Jurkat, Clone E6-1 (cell line): ENCODE measurements around the gene FAAP20. TPM values are rescaled to one million over a fixed set of nuclear protein-coding genes. Genes with fewer than 3 reads are reported as not detected.

Experiments
- DNase-seq: peaks from one replicate; pipeline ENCODE4 v3.0.0-alpha.2; 2011; ENCODE audit warnings: low read depth, low spot score
- H3K4me3 ChIP-seq: 2 replicates; pipeline ENCODE4 v1.5.1; 2011; ENCODE audit warnings: mild to moderate bottlenecking, low read length, control low read depth, moderate library complexity
- polyA plus RNA-seq: library from polyadenylated mRNA; unstranded; fragments of >200 nt; gene quantifications from one replicate; pipeline ENCODE4 v1.2.1, GENCODE V29; 2012; ENCODE audit warnings: missing spikeins; ENCODE audit not compliant: insufficient read length, insufficient read depth

The FAAP20 gene, protein sequence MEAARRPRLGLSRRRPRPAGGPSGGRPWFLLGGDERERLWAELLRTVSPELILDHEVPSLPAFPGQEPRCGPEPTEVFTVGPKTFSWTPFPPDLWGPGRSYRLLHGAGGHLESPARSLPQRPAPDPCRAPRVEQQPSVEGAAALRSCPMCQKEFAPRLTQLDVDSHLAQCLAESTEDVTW
- 56.3 TPM for polyA plus RNA-seq

- peak within 1 kb of the TSS; percentile 57 for H3K4me3 ChIP-seq
- peak; percentile 32 for DNase-seq
Observed at GRCh38 chr1:2194319-2194897, at the start of gene FAAP20. Gene FAAP20, minus strand, starts transcription at chr1:2194772. Its CDS starts 23 bp downstream, at chr1:2194749.

DNA sequence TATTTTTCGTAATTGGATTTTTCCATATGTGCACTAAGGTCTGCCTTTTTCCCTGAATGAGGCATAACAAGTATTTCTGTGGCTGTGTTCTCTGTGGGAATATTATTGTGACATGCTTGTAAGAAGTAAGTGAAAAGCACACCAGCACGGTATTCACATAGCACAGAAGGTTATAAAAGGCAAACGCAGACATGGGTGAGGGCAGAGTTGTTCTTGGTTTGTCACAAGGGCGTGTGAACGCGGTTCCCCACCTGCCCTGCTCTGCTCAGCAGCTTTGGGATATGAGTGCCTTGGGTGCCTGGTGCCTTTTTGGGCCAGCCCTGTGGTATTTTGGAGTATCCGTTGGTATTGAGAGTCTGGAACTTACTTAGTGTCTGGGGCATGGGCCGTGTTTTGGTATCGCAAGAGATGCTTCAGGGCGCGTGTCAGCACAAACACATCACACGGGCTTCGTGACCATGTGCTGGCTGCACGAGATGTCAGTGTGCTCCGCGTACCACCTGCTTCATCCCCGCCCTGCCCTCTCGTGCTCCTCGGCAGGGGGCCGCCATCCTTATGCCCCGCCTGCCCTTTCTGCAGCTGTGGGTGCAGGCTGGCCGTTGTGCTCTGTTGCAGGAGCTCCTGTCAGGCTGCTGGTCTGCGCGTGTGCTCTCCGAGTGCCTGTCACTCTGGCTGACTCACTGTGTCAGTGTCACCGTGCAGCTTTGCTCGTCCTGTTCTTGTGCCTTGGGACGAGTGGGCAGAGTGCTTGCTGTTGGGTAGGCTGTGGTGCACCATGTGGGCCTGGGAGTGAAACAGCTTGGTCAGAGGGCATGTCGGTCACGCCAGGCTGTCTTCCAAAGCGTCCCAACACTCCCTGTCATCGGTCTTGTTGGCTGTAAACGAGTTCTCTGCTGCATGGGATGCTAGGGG, 48.5 kb upstream of the FAAP20 start:
- DNase-seq, result no peak

GRCh38 chr1:2241820-2242219, 47.2 kb upstream of the FAAP20 start:
- no peak for DNase-seq
- H3K4me3 ChIP-seq, result no peak overlapping the region

More for the DNA sequence above, 48.5 kb upstream of the FAAP20 start:
- H3K4me3 ChIP-seq, result no peak overlapping the region

DNA sequence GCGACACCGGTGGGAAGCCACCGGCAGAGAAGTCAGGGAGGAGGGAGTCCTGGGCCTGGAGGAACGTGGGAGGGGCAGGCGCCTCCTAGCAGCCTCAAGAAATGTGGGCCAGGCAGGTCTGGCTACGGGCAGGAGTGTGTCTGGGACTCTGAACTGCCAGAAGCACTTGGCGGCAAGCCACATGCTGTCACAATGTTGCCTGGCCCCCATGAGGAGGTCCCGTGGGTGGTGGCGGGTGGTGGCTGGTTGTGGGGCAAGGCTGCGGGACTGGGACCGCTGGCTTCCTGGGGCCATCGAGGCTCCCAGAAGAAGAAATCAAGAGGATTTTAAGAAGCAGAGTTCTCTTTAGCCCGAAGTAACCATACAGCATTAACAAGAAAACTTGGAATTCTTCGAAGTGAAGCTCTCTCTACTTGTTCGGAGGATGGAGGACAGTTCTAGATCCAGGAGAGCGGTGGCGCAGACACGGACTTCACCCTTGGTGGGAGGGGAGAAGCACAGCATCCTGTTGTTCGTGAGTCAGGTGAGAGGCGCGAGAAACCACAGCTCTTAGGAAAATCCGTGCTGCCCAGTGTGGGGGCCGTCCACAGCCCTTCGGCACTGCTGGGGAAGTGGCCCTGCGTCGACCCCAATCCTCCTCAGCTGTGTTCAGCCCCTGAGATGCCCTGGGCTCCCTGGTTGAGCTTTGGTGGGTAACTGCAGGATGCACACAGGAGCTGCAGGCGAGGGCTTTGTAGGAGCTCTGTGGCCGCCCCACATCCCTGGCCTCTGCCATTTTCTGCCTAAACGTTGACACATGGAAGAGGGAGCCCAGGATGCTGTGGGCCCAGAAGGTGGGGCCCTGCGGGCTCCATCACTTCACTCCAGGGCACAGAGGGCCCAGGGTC, 45.9 kb upstream of the FAAP20 start:
- H3K4me3 ChIP-seq, result no peak overlapping the region
- DNase-seq, result no peak

- no peak overlapping the region for H3K4me3 ChIP-seq
- no peak for DNase-seq
Observed at GRCh38 chr1:2239384-2239985, 44.9 kb upstream of the FAAP20 start.

DNA sequence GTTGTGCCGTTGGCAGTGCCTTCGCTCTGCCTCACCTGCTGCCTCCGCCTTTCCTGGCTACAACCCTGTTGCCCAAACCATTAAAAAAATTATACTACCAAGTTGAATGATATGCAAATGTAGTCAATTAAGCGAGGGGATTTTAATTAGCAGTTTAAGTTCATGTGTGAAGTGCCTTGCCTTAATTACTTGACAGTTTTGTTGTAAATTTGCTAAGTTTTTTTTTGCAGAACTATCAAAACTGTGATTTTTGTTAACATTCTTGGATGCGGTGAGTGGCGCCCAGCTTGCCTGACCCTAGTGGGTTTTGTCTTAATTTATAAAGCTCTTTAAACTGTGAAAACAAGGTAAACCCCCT, 44.4 kb upstream of the FAAP20 start:
- no peak overlapping the region for H3K4me3 ChIP-seq
- no peak for DNase-seq

DNA sequence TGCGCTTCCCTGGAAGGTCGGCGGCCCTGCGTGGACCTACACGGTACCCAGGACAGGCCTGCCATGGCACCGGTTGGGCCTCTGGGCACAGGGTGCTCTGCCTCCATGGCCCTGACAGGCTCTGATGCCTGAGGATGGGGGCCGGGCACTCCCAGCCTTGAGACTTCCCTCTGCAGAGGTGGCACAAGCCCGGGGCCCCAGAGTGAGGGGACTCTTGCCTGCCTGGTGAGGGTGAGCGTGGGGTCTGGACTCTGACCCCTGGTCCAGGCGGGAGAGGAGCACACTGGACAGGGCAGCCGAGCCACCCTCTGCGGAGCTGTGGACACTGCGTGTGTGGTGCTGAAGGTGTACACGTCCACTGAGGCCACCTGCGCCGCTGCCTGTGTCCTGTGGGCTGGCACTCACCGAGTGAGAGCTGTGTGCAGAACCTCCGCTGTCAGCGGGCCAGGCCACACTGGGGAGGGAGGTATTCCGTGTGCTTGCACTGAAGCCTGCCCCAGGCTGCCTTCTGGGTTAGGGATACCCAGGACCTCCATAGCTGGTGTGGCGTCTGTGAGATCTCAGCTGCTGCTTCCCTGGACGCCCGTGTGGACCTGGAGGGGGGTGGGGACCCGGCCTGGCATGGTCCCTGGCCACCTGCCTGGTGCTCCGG, 43.9 kb upstream of the FAAP20 start:
- DNase-seq, result no peak
- H3K4me3 ChIP-seq, result no peak overlapping the region

DNA sequence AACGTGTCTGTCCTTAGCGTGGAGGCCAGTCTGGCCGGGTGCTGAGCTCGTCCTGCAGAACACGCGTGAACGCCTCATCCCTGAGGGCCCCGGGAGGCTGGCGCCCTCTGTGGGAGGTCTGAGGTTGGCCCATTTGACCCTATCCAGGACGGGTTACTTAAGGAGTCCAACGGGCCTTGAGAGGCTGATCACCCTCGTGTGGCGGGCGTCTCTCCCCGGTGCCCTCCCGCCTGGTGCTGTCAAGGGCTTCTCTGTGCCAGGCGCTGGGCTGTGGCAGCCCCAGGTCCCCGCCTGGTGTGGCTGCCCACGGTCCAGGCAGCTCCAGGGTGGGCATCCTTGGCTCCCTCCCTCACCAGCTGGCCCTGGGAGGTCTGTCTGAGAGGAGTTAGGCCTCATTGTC, 43.2 kb upstream of the FAAP20 start:
- H3K4me3 ChIP-seq, result no peak overlapping the region
- DNase-seq, result no peak

DNA sequence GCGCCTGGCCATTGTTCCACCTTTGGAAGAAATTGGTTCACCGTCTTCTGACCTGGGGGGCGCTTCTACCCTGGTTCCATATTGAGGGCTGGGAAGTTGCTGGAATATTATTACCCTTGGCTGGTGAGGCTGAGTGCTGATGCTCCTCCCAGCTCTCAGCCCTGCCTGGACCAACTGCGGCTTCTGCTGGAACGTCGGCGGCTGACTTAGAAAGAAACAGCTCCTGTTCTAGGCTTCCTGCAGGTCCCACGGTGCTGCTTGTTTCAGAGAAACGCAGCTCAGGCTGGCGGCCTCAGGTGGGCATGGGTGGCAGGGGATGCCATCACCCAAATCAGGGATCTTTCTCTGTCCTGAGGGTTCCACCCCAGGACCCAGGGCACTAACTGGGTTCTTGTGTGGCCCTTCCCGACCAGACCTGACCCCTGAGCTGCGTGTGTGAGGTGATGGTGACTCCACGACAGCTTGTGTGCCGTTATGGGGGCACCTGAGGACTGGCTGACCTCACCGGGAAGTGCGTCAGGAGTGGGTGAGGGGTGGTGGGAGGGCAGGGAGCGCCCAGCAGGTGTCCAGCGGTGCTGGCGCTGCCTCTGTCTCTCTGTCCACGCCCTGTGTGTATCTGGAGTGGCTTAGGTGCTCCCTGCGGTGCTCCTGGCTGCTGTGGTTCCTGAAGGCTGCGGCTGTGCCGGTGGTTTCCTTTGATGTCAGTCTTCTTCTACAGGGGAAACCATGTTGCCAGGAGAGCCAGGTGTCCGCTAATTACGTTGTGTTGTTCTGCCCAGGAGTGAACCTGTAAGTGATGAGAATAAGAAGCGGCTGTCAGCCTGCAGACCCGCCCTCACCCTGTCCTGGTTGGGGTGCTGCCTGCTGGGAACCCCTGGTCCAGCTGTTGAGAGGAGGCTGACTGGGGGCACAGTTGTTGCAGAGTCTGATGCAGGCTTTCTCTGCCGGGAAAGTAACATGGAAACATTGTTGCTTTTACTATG, 42.4 kb upstream of the FAAP20 start:
- no peak overlapping the region for H3K4me3 ChIP-seq
- peak; percentile 81 for DNase-seq

DNA sequence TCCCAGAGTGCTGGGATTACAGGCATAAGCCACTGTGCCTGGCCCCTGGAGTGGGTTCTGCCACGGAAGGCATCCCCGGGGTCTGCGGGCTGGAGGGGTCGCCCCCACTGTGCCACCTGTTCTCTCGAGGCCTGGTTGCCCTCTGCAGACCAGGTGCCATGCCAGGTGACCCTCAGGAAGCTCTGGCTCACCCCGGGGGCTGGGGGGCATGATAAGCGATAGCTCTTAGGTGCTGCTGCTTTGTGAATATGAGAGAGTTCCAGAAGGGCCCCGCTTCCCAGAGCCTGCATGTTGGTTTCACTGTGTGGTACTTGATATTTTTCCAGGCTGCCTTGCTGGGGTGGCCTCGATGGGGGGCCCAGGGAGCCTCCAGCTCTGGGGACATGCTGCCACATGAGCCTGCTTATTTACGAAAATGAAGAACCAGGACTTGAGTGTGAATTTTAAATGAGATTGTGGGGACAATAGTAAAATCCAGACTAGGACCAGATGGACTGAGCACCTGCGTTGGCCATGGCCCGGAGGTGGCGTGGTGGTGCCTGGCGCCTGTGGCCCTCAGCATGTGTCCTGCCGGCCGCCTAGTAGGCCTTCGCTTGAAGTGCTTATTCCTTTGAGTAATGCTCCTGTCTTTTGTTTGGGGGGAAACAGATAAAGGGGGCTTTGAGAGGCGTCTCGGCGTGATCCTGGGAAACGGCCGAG, 40.9 kb upstream of the FAAP20 start:
- no peak overlapping the region for H3K4me3 ChIP-seq
- no peak for DNase-seq

DNA sequence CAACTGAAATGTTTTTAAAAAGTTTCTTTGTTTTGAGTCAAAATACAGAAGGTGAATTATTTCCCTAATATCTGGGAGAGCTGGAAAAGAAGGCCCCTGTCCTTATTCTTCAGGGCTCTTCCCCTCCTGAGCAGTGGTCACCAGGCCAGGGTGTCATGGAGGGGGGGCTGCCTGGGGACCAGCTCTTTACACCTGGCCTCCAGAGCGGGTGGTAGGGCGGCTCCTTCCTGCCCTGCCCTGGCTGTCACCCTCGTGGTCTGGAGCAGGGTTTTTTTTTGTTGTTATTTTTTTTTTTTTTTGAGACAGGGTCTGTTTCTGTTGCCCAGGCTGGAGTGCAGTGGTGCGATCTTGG, 40.2 kb upstream of the FAAP20 start:
- no peak overlapping the region for H3K4me3 ChIP-seq
- DNase-seq, result no peak

DNA sequence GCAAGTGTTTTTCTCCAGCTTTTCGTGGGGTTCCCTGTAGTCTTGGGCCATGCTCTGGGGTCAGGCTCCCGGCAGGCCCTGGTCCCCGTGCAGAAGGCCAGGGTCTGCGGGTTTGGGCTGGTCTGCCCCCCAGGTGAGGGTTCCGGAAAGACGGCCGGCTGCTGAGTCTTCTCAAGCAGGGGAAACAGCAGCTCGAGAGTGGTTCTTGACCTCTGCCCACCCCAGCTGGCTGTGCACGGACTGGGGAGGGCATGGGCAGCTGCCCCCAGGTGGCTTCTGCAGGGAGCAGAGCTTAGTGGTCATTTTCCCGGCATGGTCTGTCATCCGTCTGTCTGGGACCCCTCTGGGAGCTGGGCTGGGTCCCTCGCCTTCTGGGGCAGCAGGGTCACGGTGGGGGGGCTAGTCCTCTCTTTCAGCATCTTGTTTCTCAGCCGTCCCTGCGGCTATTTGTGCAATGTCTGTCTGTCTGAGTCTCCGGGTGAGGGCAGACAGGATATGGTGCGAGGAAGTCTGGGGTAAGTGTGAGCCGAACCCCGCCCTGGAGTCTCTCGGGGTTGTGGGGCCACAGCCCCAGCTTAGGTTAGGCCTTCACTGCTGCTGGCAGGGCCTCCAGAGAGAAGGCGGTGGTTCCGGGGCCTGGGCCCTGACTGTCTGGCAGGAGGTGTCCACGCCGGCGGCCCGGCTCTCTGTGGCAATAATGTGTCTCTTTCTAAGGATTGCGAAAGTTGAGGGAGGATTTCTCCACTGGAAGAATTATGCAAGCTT, 39.6 kb upstream of the FAAP20 start:
- H3K4me3 ChIP-seq, result no peak overlapping the region
- no peak for DNase-seq

- H3K4me3 ChIP-seq, result no peak overlapping the region
- no peak for DNase-seq
Observed at GRCh38 chr1:2233468-2233867, 38.9 kb upstream of the FAAP20 start.

DNA sequence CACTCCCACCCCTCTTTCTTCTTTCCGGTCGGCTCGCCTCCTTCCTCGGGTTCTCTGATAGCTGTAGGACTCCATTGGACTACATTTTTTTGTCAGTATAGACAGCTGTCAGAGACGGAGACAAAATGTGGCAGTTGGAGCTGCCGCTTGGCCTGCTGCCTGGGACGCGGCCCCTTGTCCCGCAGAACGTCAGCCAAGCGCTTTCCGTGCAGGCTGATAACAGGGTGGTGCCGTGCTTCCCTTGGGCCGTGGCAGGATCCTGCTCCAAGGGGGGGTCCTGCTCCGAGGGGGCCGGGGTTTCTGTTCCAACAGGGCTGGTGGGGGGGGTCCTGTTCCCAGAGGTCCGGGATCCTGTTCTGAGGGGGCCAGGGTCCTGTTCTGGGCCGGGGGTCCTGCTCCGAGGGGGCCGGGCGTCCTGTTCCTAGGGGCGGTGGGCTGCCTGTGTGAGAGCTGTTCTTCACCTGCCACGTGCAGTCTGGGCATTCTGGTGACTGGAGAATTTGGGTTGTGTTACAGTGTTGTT, 38.4 kb upstream of the FAAP20 start:
- DNase-seq, result no peak
- H3K4me3 ChIP-seq, result no peak overlapping the region

DNA sequence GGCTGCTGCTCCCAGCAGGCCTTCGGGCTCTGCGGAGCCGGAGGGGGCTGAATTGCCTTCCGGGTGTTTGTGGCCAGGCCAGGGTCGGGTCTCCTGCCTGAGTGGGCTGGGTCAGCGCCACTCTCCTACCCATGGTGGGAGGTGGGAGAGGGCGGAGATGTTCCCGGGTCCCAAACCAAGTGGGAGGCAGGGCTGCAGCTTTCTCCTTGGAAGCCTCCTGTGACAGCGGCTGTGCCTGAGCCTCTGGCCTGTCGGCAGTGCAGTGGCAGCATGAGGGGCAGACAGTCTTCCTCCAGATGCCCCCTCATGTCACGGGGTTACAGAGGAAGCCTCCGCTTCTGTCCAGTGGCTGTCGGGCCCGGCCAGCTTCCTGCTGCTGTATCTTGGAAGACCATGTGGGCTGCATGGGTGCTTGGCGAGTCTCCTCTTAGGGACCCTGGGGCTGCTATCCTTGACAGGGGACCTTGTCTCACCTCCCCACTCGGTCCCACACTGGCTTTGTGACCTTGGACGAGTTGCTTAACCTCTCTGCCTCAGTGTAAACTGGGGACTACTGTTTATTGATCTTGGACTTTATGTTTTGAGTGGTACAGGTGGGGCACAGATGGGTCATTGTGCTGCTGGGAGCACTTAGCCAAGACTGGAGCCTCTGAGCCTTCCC, 37.8 kb upstream of the FAAP20 start:
- DNase-seq, result no peak
- H3K4me3 ChIP-seq, result no peak overlapping the region
